ENCODE results near the gene DCST2. TPM values are rescaled to one million over a fixed set of nuclear protein-coding genes. Genes with fewer than 3 reads are reported as not detected.

The DCST2 gene
- total and polyA plus RNA-seq, 9 of the 15 experiments (the other 6 are each of a cell fraction or from before 2014, with no cell fraction given) = 0.09 to 0.49 (median 0.11) TPM; not detected in 3

- TF ChIP-seq ZHX1 (conservative IDR thresholded peaks at IDR 0.05; ENCODE audit: low read length) = no peak
- no peak for TF ChIP-seq KAT8 (IDR thresholded peaks at IDR 0.05; ENCODE audit: low read depth)
- no peak for TF ChIP-seq MTA2 (IDR thresholded peaks at IDR 0.05; ENCODE audit: low read depth)
- TF ChIP-seq E2F5 (CRISPR knock-in tag; IDR thresholded peaks at IDR 0.05) = peak; percentile 84; the same call in 1 of the 2 replicates
- peak; percentile 96 for TF ChIP-seq NEUROD1 (IDR thresholded peaks at IDR 0.05; ENCODE audit: borderline replicate concordance, low read depth, low read length, partially characterized antibody)
Measured at GRCh38 chr1:154974102-154974807, 59.3 kb downstream of the DCST2 start, which contains the start of gene CKS1B (continued).

All from K562 (cell line).